Mucosa of rectum (tissue), 2 donors: ENCODE measurements around the gene PSMF1.
"Not testable (repeated sequence)": the region's sequence is repeated elsewhere in the genome, so short reads cannot be mapped to it uniquely, and the experiment has no call there.

Experiments used
- H3K27ac ChIP-seq, 2 donors: one replicate each; pipeline ENCODE4 v1.7.0; 2013; ENCODE audit warnings: inconsistent platforms in 2 of 2, low read depth in 2 of 2, low read length in 2 of 2
- H3K27me3 ChIP-seq, 2 donors: one replicate each; pipeline ENCODE4 v1.7.0; 2013; ENCODE audit warnings: low read length in 2 of 2; ENCODE audit not compliant: control insufficient read depth in 2 of 2, insufficient read depth in 2 of 2
- H3K36me3 ChIP-seq, 2 donors: one replicate each; pipeline ENCODE4 v1.7.0; 2013; ENCODE audit warnings: low read length in 2 of 2; ENCODE audit not compliant: control insufficient read depth in 2 of 2, insufficient read depth in 2 of 2
- H3K4me1 ChIP-seq, 2 donors: one replicate each; pipeline ENCODE4 v1.7.0; 2013; ENCODE audit warnings: low read length in 2 of 2, mild to moderate bottlenecking in 1 of 2; ENCODE audit not compliant: control insufficient read depth in 2 of 2, insufficient read depth in 2 of 2
- H3K4me3 ChIP-seq, 2 donors: one replicate each; pipeline ENCODE4 v1.7.0; 2013; ENCODE audit warnings: low read length in 2 of 2
- H3K9ac ChIP-seq, 2 donors: one replicate each; pipeline ENCODE4 v1.7.0; 2013; ENCODE audit warnings: low read length in 2 of 2, low read depth in 1 of 2, mild to moderate bottlenecking in 1 of 2
- H3K9me3 ChIP-seq, 2 donors: one replicate each; pipeline ENCODE4 v1.7.0; 2013; ENCODE audit warnings: low read length in 2 of 2; ENCODE audit not compliant: control insufficient read depth in 2 of 2
- donor health status: healthy.
- donor health status: Normal muscosa, but diverticular disease.

PSMF1 gene

DNA sequence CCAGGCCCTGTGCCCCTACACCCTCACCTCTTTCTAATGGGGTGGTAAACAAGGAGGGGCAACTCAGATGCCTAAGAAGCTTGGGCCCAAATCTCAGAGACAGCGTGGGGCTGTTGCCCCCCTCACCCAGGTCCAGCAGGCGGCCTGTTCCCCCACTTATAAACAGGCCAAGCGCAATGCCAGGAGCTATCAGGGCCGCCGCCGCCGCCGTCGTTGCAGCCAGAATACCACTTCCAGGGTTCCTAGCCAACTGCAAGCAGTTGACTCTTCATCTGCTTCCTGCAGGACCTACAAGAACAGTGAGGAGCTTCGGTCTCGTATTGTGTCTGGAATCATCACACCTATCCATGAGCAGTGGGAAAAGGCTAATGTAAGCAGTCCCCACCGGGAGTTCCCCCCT lies 16.4 kb downstream of the PSMF1 start:
- H3K27ac ChIP-seq = no peak overlapping the region
- H3K4me1 ChIP-seq = no peaks in the 10 kb centered on the region
- H3K27me3 ChIP-seq = no peaks in the 10 kb centered on the region
- no peak overlapping the region for H3K9ac ChIP-seq
- H3K4me3 ChIP-seq = no peak overlapping the region
- H3K9me3 ChIP-seq = no peaks in the 10 kb centered on the region
- peaks cover 47 to 48% of the 10 kb centered on the region in 2 donors for H3K36me3 ChIP-seq

DNA sequence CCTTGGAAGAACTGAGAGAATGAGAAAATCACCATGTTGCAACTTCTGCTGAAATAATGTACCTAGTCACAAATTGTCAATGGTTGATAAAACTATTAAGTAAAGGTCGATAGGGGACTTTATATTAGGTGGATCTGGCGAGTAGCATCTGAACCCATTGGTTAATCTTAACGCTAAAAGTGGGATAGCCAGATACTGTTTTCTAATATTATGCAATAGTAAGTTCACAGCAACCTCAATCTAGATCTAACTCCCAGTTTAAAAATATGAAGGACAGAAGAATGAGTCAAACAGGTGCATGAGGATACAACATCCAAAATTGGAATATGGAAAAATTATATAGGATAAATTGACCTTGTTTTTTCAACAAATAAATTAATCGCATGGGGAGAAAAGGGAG lies 18.8 kb downstream of the PSMF1 start:
- H3K27me3 ChIP-seq = no peaks in the 10 kb centered on the region
- H3K27ac ChIP-seq = no peak overlapping the region
- H3K9ac ChIP-seq = no peak overlapping the region
- H3K9me3 ChIP-seq = no peaks in the 10 kb centered on the region
- H3K4me3 ChIP-seq = no peak overlapping the region
- no peaks in the 10 kb centered on the region for H3K4me1 ChIP-seq
- peaks cover 35 to 43% of the 10 kb centered on the region in 2 donors for H3K36me3 ChIP-seq

DNA sequence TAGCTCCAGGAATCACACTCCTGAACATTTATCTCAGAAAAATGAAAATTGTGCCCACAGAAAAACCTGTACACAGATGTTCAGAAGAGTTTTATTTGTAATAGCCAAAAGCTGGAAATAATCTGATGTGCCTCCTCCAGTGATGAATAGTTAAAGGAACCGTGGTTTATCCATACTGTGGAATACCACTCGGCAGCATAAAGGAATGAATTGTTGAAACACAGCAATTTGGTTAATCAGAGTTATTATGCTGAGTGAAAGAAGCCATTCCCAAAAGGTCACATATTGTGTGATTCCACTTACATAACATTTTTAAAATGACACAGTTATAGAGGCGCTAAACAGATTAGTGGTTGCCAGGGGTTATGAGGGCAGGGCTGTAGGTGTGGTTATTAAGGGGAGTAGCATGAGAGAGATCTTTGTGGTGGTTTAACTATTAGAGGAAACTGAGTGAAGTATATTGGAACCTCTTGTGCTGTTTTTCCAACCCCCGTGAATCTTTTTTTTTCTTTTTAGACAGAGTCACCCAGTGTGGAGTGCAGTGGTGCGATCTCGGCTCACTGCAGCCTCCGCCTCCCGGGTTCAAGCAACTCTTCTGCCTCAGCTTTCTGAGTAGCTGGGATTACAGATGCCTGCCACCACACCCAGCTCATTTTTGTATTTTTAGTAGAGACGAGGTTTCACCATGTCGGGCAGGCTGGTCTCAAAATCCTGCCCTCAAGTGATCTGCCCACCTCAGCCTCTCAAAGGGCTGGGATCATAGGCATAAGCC lies 26.2 kb downstream of the PSMF1 start:
- no peaks in the 10 kb centered on the region for H3K9me3 ChIP-seq
- no peak overlapping the region for H3K27ac ChIP-seq
- no peaks in the 10 kb centered on the region for H3K4me1 ChIP-seq
- no peak overlapping the region for H3K4me3 ChIP-seq
- H3K27me3 ChIP-seq = no peaks in the 10 kb centered on the region
- no peak overlapping the region for H3K9ac ChIP-seq
- H3K36me3 ChIP-seq = peaks cover 34 to 35% of the 10 kb centered on the region in 2 donors

DNA sequence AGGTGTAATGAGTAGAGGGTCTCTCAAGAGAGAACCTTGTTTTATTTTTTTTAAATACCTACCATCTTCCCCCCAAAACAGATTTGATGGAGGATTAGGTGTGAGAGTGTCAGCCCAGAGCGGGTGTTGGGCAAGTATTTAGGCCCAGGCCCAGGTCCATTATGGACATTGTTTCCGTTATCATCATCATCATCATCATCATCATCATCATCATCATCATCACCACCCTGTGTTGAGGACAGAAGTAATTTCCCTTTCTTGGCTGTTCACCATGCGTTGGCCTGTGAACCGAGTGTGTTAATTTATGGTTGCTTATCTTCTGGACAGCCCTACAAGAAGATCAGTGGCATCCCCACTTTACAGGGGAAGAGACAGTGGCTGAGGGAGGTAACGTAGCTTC lies 28.6 kb downstream of the PSMF1 start:
- Histone ChIP-seq H3K36me3 (peaks cover 27 to 29% of the 10 kb centered on the region in 2 donors), H3K27me3 (no peaks in the 10 kb centered on the region), H3K27ac (no peak overlapping the region), H3K9me3 (no peaks in the 10 kb centered on the region), H3K4me3 (no peak overlapping the region), H3K9ac (no peak overlapping the region), H3K4me1 (no peaks in the 10 kb centered on the region)

DNA sequence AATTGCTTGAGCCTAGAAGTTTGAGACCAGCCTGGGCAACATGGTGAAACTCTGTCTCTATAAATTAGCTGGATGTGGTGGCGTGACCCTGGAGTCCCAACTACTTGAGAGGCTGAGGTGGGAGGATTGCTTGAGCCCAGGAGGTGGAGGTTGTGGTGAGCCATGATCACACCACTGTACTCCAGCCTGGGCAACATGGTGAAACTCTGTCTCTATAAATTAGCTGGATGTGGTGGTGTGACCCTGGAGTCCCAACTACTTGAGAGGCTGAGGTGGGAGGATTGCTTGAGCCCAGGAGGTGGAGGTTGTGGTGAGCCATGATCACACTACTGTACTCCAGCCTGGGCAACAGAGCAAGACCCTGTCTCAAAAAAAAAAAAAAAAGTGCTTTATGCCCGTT lies 31.4 kb downstream of the PSMF1 start:
- H3K36me3 ChIP-seq = peaks cover 41 to 52% of the 10 kb centered on the region in 2 donors
- not testable (repeated sequence) for H3K9ac ChIP-seq

DNA sequence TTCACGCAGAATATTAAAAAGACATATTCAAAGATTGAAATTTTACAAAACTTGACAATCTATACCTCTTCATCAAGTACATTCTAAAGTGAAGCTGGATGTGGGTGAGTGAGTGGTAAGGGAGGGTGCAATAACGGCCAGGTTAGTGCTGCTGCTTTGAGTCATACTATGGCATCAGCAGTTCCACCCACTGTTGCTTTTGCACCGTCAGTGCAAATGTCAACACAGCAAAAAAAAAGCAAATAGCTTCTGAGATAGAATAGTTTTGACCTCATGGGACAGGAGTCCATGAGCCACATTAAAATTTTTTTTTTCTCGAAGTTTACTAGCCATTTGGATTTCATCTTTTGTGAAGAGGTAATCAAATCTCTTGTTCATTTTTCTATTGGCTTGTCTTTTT lies 31.8 kb downstream of the PSMF1 start:
- Histone ChIP-seq H3K4me1 (no peaks in the 10 kb centered on the region), H3K36me3 (peaks cover 43 to 52% of the 10 kb centered on the region in 2 donors), H3K9me3 (no peaks in the 10 kb centered on the region)

More for the DNA sequence above, 31.4 kb downstream of the PSMF1 start:
- not testable (repeated sequence) for H3K27ac ChIP-seq, H3K9me3 ChIP-seq, H3K4me1 ChIP-seq, H3K4me3 ChIP-seq, H3K27me3 ChIP-seq

DNA sequence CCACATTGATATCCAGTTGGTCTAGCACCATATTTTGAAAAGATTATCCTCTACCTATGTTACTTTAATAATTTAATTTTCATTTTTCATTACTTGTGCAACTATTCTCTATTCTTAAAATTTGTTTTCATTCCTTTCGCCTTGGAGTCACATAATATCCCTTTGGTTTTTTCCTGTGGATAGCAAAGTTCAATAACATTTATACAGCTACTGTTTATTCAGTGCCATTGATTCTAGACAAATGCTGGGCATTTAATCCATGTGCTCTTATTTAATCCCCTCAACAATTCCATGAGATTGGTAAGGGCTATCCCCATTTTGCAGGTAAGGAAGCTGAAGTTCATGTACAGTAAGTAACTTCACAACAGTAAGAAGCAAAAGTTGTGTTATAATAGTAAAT lies 32.6 kb downstream of the PSMF1 start:
- Histone ChIP-seq H3K9me3 (no peaks in the 10 kb centered on the region), H3K36me3 (peaks cover 41 to 50% of the 10 kb centered on the region in 2 donors), H3K4me1 (no peaks in the 10 kb centered on the region), H3K4me3 (no peak overlapping the region), H3K27ac (no peak overlapping the region), H3K27me3 (no peaks in the 10 kb centered on the region), H3K9ac (no peak overlapping the region)

More for the DNA sequence above, 31.8 kb downstream of the PSMF1 start:
- H3K4me3 ChIP-seq = no peak overlapping the region
- no peaks in the 10 kb centered on the region for H3K27me3 ChIP-seq
- H3K9ac ChIP-seq = no peak overlapping the region
- no peak overlapping the region for H3K27ac ChIP-seq

DNA sequence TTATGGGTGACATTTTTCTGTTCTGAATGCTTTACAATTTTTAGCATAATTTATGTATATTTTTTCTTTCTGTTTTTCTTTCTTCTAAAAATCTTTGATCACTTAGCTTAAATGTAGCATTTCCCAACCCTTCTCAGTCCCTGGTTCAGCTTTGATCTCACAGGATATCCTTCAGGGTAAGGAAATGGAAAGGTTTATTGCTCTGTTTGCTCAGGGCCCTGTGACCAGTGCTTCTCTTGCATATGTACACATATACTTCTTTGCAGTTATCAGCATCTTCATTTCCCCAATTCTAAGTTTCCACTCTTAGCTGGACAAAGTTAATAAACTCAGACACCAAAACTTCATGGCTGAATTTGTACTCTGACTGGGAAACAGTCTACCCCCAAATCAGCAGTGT lies 35.8 kb downstream of the PSMF1 start:
- Histone ChIP-seq H3K9me3 (no peaks in the 10 kb centered on the region), H3K27ac (no peak overlapping the region), H3K27me3 (no peaks in the 10 kb centered on the region), H3K36me3 (peaks cover 23 to 31% of the 10 kb centered on the region in 2 donors), H3K4me1 (no peaks in the 10 kb centered on the region), H3K9ac (no peak overlapping the region), H3K4me3 (no peak overlapping the region)

DNA sequence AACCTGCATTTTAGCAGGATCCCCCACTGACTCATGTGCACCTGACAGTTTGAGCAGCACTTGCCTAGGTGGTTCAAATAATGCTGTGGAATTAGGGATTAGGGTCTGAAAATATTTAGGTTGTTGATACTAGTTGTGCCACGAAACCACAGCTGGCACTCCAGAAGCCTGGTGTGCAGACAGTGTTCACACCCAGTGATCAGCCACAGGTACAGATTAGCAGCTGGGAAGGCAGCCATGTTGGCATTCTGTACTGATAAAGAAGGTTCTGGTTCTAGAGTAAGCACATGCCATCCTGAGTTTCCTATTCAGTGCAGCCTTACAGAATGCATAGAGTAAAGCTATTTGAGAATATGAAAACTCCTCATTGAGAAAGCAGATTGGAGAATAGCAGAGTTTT lies 36.3 kb downstream of the PSMF1 start:
- Histone ChIP-seq H3K36me3 (peaks cover 23 to 31% of the 10 kb centered on the region in 2 donors), H3K27me3 (no peaks in the 10 kb centered on the region), H3K9ac (no peak overlapping the region), H3K4me1 (no peaks in the 10 kb centered on the region), H3K4me3 (no peak overlapping the region), H3K9me3 (no peaks in the 10 kb centered on the region), H3K27ac (no peak overlapping the region)

DNA sequence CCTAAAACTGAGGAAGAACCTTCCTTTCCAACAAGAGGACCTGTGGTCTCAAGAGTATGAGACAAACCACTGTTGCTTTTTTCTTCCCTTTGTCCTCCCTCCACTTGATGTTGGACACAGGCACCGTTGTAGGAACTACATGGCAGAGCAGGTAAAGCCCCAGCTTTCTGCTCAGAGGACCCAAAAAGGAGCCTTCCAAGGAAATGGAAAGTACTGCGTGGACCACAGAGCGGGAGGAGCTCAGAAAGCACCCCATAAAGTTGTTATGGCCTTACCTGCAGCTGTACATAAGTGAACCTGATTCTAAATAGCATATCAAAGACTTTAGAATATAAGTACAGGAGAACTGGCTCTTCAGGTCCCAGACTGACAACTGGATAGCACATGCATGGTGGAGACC lies 36.9 kb downstream of the PSMF1 start:
- no peaks in the 10 kb centered on the region for H3K9me3 ChIP-seq
- H3K36me3 ChIP-seq = peaks cover 27 to 37% of the 10 kb centered on the region in 2 donors
- H3K9ac ChIP-seq = no peak overlapping the region
- no peak overlapping the region for H3K27ac ChIP-seq
- no peaks in the 10 kb centered on the region for H3K4me1 ChIP-seq
- no peak overlapping the region for H3K4me3 ChIP-seq
- H3K27me3 ChIP-seq = no peaks in the 10 kb centered on the region
